ENCODE data around the gene GRPEL1. TPM values are rescaled to one million over a fixed set of nuclear protein-coding genes. Genes with fewer than 3 reads are reported as not detected.

The GRPEL1 gene
- total RNA-seq, 1 experiment from 2014 or later, result 40.7 TPM

GRCh38 chr4:7054106-7054880, 13.6 kb downstream of the GRPEL1 start:
- H3K4me2 ChIP-seq (ENCODE audit: insufficient read depth, insufficient read length, low read length), result no peak overlapping the region
- DNase-seq, result no peak
- H4K5ac ChIP-seq (ENCODE audit: insufficient read length, low read depth, low read length), result no peak overlapping the region
- H3K9me3 Mint-ChIP-seq, result no peaks in the 10 kb centered on the region
- H2BK20ac ChIP-seq (ENCODE audit: low read depth, low read length, poor library complexity, severe bottlenecking), result no peak overlapping the region
- no peaks in the 10 kb centered on the region for H4K20me1 ChIP-seq (ENCODE audit: control insufficient read depth, insufficient read depth, insufficient read length)
- H3K18ac ChIP-seq (ENCODE audit: insufficient read length, low read depth, low read length), result no peak overlapping the region
- peak overlapping the region in 2 of 3 experiments; percentile 8 to 15; a peak in 2 of 7 replicates for H3K27ac Mint-ChIP-seq
- H4K8ac ChIP-seq (replicated peaks; ENCODE audit: insufficient read length, low read depth, low read length), result no peak overlapping the region
- H3K56ac ChIP-seq (ENCODE audit: insufficient read length, low read depth, low read length), result no peak overlapping the region
- H2AFZ ChIP-seq (ENCODE audit: low read length), result no peak overlapping the region
- H3K4me1 Mint-ChIP-seq, result peaks cover 5 to 11% of the 10 kb centered on the region in 2 experiments; a peak in 3 of 4 replicates
- H3K27me3 ChIP-seq (ENCODE audit: insufficient read depth, low read length), result no peaks in the 10 kb centered on the region
- H2BK120ac ChIP-seq (ENCODE audit: low read depth, low read length, poor library complexity, severe bottlenecking), result no peak overlapping the region
- H3K4me3 Mint-ChIP-seq, result no peak overlapping the region
- H3K79me2 ChIP-seq (ENCODE audit: insufficient read depth, low read length), result no peaks in the 10 kb centered on the region
- H2AK5ac ChIP-seq (ENCODE audit: insufficient read length, low read length), result no peak overlapping the region
- no peak overlapping the region for H3T11ph ChIP-seq (ENCODE audit: low read length)
- peaks cover 6 to 30% (median 27%) of the 10 kb centered on the region in 3 experiments; a peak in 6 of 7 replicates for H3K36me3 Mint-ChIP-seq (ENCODE audit: insufficient read depth in 1 of 3, low read depth in 3 of 3)
- no peak overlapping the region for H3K23ac ChIP-seq (ENCODE audit: insufficient read length, low read depth, low read length)
- no peak overlapping the region for H2BK12ac ChIP-seq (ENCODE audit: insufficient read length, low read depth, low read length)
- no peaks in the 10 kb centered on the region for H3K9me3 ChIP-seq (ENCODE audit: control insufficient read depth, low read depth, low read length)
- H3K79me1 ChIP-seq (ENCODE audit: insufficient read depth, low read depth, low read length, poor library complexity, severe bottlenecking), result no peaks in the 10 kb centered on the region
- no peaks in the 10 kb centered on the region for H3K23me2 ChIP-seq (ENCODE audit: insufficient read length, low read depth, low read length, poor library complexity, severe bottlenecking)
- H3K9ac ChIP-seq (ENCODE audit: extremely low read depth, insufficient read length, low read length), result no peak overlapping the region
- H3K4ac ChIP-seq (ENCODE audit: low read depth, low read length), result no peak overlapping the region
- H3K27ac ChIP-seq (ENCODE audit: insufficient read length, low read depth, low read length), result no peak overlapping the region
- no peaks in the 10 kb centered on the region for H3K27me3 Mint-ChIP-seq (ENCODE audit: low read depth)
- no CpG with 5 or more reads among the region's 52 CpGs for WGBS (ENCODE audit: extremely low coverage, insufficient read length, low lambda C conversion rate)
- no peak overlapping the region for H4K91ac ChIP-seq (ENCODE audit: insufficient read length, low read depth, low read length)
- H3K4me1 ChIP-seq (ENCODE audit: insufficient read depth, low read length), result no peaks in the 10 kb centered on the region
- no peak overlapping the region for H3K14ac ChIP-seq (ENCODE audit: insufficient read depth, low read length)
- TF ChIP-seq CTCF (conservative IDR thresholded peaks at IDR 0.05), result no peak
- no peak overlapping the region for H2BK15ac ChIP-seq (ENCODE audit: low read depth, low read length)
- H2BK5ac ChIP-seq (ENCODE audit: insufficient read length, low read length), result no peak overlapping the region

All from H9 (cell line).